Measurements from ENCODE around the gene SEC14L6.

Gene SEC14L6

DNA sequence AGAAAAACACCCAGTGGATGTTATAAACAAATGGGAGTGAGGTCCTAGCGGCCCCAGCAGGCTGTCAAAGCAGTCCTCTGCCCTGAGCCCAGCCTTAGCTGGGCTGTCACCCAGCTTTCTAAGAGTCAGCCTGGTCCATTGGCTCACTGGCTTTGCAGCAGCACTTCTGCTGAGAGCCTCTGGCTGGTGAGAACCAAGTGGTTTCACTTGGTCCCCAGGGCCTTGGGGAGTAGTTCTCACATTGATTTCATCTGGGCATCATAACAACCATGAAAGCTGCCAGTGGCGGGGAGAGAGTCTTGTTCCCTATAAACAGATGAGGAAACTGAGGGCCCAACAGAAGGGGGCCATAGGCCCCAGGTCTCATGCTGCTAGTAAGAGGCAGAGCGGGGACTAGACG is 11.4 kb downstream of the SEC14L6 start:
- DNase-seq (ENCODE audit: low spot score), result no peak

GRCh38 chr22:30531651-30532608 is 14.6 kb downstream of the SEC14L6 start:
- DNase-seq (ENCODE audit: low spot score), result no peak

- no peak for DNase-seq (ENCODE audit: low spot score)
These were observed 19.9 kb downstream of the SEC14L6 start for GRCh38 chr22:30526656-30527055.

GRCh38 chr22:30523646-30524489 is 22.7 kb downstream of the SEC14L6 start:
- DNase-seq (ENCODE audit: low spot score), result no peak

GRCh38 chr22:30521368-30522156 is 25.0 kb downstream of the SEC14L6 start:
- no peak for DNase-seq (ENCODE audit: low spot score)

GRCh38 chr22:30519842-30520425 is 26.6 kb downstream of the SEC14L6 start:
- no peak for DNase-seq (ENCODE audit: low spot score)

- DNase-seq (ENCODE audit: low spot score), result no peak
These were observed 29.8 kb downstream of the SEC14L6 start for GRCh38 chr22:30516731-30517130.

- DNase-seq (ENCODE audit: low spot score), result no peak
These were observed 30.3 kb downstream of the SEC14L6 start for GRCh38 chr22:30516273-30516672.

- no peak for DNase-seq (ENCODE audit: low spot score)
These were observed 32.3 kb downstream of the SEC14L6 start for GRCh38 chr22:30514252-30514651.

GRCh38 chr22:30513462-30513861 is 33.1 kb downstream of the SEC14L6 start:
- DNase-seq (ENCODE audit: low spot score), result no peak

GRCh38 chr22:30511911-30512310 is 34.6 kb downstream of the SEC14L6 start:
- DNase-seq (ENCODE audit: low spot score), result no peak

- no peak for DNase-seq (ENCODE audit: low spot score)
These were observed 35.4 kb downstream of the SEC14L6 start for GRCh38 chr22:30511109-30511508.

GRCh38 chr22:30508216-30508615 is 38.3 kb downstream of the SEC14L6 start:
- DNase-seq (ENCODE audit: low spot score), result no peak

DNA sequence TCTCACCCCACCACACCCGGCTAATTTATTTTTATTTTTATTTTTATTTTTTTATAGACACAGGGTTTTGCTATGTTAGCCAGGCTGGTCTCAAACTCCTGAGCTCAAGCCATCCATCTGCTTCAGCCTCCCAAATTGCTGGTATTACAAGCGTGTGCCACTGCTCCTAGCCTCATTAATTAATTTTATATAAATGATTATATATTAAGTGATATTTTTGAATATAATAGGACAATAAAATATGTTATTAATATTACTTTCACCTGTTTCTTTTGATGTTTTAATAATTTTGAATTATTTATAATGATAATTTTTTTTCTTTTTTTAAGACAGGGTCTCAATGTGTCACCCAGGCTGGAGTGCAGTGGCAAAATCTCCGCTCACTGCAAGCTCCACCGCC is 38.9 kb downstream of the SEC14L6 start:
- DNase-seq (ENCODE audit: low spot score), result no peak

DNA sequence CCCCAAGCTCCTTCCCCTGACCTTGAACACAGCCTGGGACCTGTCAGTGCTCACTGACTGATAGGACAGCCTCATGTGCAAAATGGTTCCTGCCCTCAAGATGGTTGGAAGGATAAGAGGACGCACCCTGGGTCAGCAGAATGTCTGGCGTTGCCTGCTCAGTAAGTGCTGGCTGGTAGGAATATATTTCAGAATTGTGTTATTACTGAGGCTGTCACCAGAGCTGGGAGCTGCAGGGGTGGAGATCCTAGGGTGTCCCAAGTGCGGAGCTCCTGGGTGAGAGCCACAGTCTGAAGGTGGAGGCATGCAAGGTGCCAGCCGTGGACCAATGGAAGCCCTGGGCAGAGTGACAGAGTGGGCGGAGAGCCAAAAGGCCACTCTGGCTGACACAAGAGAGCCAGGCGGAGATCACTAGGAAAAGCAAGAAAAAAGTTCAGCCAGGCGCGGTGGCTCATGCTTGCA is 40.0 kb downstream of the SEC14L6 start:
- DNase-seq (ENCODE audit: low spot score), result peak; percentile 43

- DNase-seq (ENCODE audit: low spot score), result no peak
These were observed 43.0 kb downstream of the SEC14L6 start for GRCh38 chr22:30503551-30503950.

DNA sequence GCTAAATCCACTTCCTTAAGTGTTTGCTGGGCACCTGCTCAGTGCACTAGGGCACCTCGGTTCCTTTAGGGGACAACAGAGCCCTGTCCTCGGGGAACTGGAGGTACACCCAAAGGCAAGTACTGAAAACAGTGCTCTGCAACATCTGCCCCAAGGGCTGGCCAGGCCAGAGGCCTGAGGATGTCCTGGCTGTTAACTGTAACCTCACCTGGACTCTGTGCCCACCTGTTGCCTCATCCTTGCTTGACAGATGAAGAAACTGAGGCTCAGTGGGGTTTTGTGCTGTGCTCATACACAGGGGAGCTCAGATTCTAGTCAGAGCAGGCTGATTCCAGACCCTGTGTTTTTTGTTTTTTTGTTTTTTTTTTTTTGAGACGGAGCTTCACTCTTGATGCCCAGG is 43.6 kb downstream of the SEC14L6 start:
- no peak for DNase-seq (ENCODE audit: low spot score)

DNA sequence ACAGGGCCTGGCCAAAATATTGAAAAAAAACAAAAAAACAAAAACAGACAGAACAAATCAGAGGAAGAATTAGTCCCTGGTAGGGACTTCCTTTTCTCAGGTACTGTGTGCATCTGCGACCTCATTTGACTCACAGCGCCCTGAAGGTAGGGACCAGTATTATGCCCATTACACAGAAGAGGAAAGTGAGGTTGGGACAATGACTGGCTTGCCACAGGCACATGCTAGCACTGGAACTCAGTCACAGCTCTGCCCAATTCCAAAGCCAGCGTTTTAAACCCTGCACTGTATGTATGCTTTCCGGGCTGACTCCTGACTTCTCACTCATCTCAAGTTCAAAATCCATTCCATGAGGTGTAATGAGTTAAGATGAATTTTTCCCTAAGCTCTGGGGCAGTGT is 44.4 kb downstream of the SEC14L6 start:
- DNase-seq (ENCODE audit: low spot score), result no peak

- no peak for DNase-seq (ENCODE audit: low spot score)
These were observed 45.9 kb downstream of the SEC14L6 start for GRCh38 chr22:30500628-30501027.

- DNase-seq (ENCODE audit: low spot score), result no peak
These were observed 48.9 kb downstream of the SEC14L6 start for GRCh38 chr22:30497466-30498150.
